GM12865 (cell line): ENCODE data around the gene BRD7.

Experiments
- DNase-seq: peaks from one replicate; pipeline ENCODE4 v3.0.0; 2010; ENCODE audit warnings: low read depth
- H3K4me3 ChIP-seq: 2 replicates; pipeline ENCODE4 v1.5.1; 2011; ENCODE audit warnings: mild to moderate bottlenecking, low read depth, low read length, control low read depth
- TF ChIP-seq, protein P1 (sequence below): IDR thresholded peaks from 2 replicates; pipeline ENCODE4 v1.5.1; 2011; ENCODE audit warnings: low read length, control low read depth, low read depth, inconsistent platforms; ENCODE audit not compliant: insufficient read depth; ENCODE audit errors: missing control alignments

Gene BRD7

DNA sequence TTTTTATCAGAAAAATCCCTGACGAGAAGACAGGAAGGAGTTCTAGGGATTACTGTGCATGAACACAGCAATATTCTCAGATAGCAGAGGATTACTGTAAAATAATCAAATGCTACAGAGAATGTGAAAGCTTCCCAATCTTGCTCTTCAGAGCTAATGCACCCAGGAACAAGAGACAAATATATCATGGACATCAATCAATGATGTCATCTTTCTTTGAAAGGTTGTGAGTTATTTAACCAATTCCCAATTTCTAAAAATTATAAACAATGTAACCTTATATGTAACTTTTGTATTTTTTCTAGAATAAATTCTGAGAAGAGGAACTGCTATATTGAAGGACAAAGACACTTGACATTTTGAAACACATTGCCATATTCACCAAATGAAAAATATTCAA is 46.5 kb downstream of the BRD7 start:
- TF ChIP-seq, protein P1, sequence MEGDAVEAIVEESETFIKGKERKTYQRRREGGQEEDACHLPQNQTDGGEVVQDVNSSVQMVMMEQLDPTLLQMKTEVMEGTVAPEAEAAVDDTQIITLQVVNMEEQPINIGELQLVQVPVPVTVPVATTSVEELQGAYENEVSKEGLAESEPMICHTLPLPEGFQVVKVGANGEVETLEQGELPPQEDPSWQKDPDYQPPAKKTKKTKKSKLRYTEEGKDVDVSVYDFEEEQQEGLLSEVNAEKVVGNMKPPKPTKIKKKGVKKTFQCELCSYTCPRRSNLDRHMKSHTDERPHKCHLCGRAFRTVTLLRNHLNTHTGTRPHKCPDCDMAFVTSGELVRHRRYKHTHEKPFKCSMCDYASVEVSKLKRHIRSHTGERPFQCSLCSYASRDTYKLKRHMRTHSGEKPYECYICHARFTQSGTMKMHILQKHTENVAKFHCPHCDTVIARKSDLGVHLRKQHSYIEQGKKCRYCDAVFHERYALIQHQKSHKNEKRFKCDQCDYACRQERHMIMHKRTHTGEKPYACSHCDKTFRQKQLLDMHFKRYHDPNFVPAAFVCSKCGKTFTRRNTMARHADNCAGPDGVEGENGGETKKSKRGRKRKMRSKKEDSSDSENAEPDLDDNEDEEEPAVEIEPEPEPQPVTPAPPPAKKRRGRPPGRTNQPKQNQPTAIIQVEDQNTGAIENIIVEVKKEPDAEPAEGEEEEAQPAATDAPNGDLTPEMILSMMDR, result no peak
- no peak for DNase-seq
- no peak overlapping the region for H3K4me3 ChIP-seq

DNA sequence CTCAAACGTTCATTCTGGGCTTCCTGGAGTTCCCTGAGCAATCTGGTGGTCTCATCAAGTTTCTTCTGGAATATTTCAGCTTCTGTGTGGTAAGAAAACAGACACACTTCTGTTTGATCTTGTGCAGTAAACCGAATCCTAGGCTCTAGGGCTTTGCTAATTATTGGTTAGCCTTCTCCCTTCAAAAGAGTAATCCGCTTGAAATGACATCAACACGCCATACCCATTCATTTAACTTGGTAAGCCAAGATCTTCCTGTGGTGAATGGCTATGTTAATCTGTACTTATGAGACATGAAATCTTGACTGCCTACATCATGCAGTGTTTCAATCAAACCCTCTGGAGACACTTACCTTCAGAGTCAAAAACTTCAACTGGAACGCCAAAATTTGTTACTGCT is 48.5 kb downstream of the BRD7 start:
- DNase-seq, result no peak
- H3K4me3 ChIP-seq, result no peak overlapping the region
- TF ChIP-seq, protein P1, result no peak

DNA sequence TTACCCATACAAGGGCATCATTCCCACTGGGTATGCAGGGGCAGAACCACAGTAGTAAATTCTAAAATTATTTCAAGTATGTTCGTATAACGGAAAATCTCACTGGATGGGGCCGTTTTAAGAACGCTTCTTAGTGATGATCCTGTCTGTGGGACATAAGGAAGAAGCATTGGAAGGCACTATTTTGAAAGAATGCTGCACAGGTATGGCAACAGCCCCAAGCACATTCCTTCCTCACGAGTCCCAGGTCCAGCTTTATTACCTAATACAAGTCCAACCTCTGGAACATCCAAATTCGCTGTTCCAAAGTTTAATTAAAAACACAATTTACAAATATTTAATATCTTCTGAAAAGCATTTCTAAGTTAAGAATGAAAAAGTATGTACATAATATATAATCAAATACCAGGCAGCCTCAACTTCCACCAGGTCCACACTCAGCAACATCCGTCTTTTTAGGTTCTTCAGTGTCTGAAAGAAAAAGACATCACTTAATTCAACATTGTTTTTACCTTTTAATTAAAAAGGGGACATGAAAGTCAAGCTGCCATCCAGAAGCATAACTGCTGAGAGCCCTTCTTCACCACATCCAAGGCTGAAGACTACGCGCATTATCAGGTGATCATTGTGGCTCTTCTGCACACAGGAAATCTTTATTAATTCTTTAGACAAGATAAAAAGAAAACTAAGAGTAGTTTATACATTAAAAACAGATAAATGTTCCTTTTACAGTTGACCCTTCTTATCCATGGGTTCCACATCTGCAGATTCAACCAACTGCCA is 49.8 kb downstream of the BRD7 start:
- TF ChIP-seq, protein P1, result no peak
- H3K4me3 ChIP-seq, result no peak overlapping the region
- no peak for DNase-seq

DNA sequence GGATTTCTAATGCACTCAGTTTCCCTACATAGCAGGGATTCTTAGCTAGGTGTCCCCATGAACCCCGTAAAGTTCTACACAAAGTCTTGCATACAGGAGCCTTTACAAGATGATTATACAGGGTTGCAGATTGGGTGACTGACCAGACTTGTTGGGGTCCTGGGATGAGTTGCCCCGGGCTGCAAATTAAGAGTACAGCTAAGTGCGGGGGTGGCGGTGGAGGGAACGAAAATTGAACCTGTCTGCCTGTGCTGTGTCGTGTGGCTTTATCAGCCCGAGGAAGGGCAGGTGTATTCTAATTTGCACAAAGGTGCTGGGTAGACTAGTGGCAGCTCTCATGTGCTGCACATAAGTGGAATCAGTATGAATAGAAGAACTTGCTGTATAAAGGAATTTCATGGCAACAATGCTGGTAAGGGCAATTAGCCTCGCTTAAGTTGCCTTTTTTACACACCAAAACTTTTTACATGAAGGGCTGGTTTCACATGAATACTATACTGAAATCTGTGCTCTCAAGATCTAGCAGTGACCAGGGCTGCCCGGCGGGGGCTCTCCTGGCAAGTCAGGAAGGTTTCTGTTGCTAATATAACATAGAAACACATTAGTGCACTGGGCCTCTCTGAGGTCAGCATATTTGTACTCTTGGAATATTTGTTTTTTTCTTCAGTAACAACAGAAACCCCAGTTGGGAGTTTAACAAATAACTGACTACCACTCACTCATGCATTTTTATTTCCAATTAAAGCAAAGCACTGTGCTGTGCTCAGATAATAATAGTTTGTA is 51.7 kb downstream of the BRD7 start:
- DNase-seq, result no peak
- H3K4me3 ChIP-seq, result no peak overlapping the region
- TF ChIP-seq, protein P1, result no peak

DNA sequence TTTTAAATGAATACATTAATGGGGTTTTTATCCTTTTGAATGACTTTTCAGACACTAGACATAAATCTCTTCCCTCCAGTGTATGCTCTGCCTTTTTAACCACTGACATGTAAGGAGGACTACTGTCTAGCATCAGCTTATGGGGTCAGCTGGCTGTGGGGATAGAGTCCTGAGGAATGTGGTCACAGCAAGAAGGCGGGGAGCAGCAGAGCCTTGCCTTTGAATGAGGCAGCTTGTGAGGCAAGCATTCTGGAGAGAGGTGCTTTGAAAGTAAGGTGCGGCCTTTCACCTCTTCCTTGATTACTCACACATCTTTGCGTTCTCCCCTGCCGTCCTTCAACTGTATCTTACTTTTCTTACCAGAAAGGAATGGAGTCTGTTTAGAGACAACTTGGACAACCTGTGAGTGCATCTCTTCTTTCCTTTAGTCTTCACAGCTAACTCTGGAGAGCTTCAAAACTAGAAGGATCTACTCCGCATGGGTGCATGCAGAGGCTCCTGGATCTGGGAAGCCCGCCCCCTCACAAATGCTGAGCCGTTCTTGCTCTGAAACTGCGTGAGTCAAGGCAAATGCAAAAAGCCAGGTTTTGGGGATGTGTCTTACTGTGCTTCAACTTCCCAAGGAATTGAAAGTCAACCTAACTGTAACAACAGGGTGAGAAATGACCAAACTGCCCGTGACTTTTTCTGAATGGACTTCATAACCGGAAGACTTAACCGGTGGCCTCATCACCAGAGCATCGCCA is 52.5 kb downstream of the BRD7 start:
- no peak for DNase-seq
- no peak overlapping the region for H3K4me3 ChIP-seq
- TF ChIP-seq, protein P1, result no peak

DNA sequence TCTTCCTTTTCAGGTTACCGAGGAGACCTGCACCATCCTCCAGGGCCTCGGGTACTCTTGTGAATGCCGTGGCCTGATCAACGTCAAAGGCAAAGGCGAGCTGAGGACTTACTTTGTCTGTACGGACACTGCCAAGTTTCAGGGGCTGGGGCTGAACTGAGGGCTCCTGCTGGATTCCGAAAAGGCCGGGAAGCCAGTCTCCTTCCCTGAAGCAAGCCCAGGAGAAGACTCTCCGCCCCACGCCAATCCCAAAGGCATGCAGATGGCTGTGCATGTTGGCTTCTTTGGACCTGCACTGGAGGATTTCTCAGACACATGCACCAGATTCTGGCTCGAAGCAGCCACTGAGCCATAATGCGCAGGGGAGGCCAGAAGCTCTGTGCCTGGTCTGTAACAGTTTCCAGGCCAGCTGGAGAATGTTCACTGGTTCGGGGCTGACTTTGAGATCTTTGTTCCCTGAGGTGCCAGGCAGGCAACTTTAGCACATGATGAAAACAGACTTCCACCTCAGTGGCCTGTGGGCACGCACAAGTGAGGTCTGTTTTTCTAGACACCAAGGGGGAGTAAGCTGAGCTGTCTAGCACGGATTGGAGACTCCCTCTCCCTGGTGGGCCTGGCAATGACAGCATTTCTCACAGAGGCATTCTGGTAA is 53.3 kb downstream of the BRD7 start:
- no peak for DNase-seq
- TF ChIP-seq, protein P1, result no peak

More for the DNA sequence above, 53.3 kb downstream of the BRD7 start:
- H3K4me3 ChIP-seq, result no peak overlapping the region
